Suprapubic skin (tissue), 4 donors: Measurements from ENCODE around the gene HIVEP3. TPM values are rescaled to one million over a fixed set of nuclear protein-coding genes. Genes with fewer than 3 reads are reported as not detected.

Source experiments
- DNase-seq, 2 donors: peaks; one replicate each; pipeline ENCODE4 v3.0.0-alpha.2; 2019; ENCODE audit warnings: low spot score in 2 of 2
- H3K27ac ChIP-seq: fragments of 200-600 bp; sonication (generic); one replicate; pipeline ENCODE4 v1.5.1; 2019
- H3K27me3 ChIP-seq: fragments of 200-600 bp; sonication (generic); one replicate; pipeline ENCODE4 v1.5.1; 2019
- H3K36me3 ChIP-seq: fragments of 200-600 bp; sonication (generic); one replicate; pipeline ENCODE4 v1.5.1; 2019
- H3K4me1 ChIP-seq: fragments of 200-600 bp; sonication (generic); one replicate; pipeline ENCODE4 v1.5.1; 2019
- H3K4me3 ChIP-seq: fragments of 200-600 bp; sonication (generic); one replicate; pipeline ENCODE4 v1.5.1; 2019; ENCODE audit warnings: mild to moderate bottlenecking
- H3K9me3 ChIP-seq: fragments of 200-600 bp; sonication (generic); one replicate; pipeline ENCODE4 v1.5.1; 2019
- EP300 ChIP-seq: sonication (generic); formaldehyde crosslinking; IDR thresholded peaks from one replicate; pipeline ENCODE4 v1.6.1; 2017; ENCODE audit warnings: antibody characterized with exemption
- POLR2A ChIP-seq, 2 donors: fragments of 450-650 bp; IDR thresholded peaks; one replicate each; pipeline ENCODE4 v1.6.1; 2017; ENCODE audit warnings: antibody characterized with exemption in 2 of 2, mild to moderate bottlenecking in 2 of 2, moderate library complexity in 2 of 2
- POLR2AphosphoS5 ChIP-seq, 3 donors: sonication (generic); formaldehyde crosslinking; IDR thresholded peaks; one replicate each; pipeline ENCODE4 v1.6.1; 2017; ENCODE audit warnings: antibody characterized with exemption in 3 of 3
- WGBS: methylation state at CpG from one replicate; pipeline ENCODE4 v1.1.5; 2018; 5-methylcytosine and 5-hydroxymethylcytosine counted together
- total RNA-seq, 4 donors: library from RNA; depleted of rRNA; stranded (reverse); fragments of >200 nt; gene quantifications; one replicate each; pipeline ENCODE4 v1.1.0, GENCODE V29; 2016
- TF ChIP-seq, protein P1 (sequence below), 2 donors: fragments of 200-600 bp in 1 of 2; fragments of 450-650 bp in 1 of 2; sonication (generic) in 1 of 2; IDR thresholded peaks; one replicate each; pipeline ENCODE4 v1.5.1; 2016 to 2019; ENCODE audit warnings: antibody characterized with exemption in 2 of 2, mild to moderate bottlenecking in 1 of 2, moderate library complexity in 1 of 2

Gene HIVEP3
- total RNA-seq, 4 donors from 2014 or later, result 11.3 to 23.9 (median 18.3) TPM

DNA sequence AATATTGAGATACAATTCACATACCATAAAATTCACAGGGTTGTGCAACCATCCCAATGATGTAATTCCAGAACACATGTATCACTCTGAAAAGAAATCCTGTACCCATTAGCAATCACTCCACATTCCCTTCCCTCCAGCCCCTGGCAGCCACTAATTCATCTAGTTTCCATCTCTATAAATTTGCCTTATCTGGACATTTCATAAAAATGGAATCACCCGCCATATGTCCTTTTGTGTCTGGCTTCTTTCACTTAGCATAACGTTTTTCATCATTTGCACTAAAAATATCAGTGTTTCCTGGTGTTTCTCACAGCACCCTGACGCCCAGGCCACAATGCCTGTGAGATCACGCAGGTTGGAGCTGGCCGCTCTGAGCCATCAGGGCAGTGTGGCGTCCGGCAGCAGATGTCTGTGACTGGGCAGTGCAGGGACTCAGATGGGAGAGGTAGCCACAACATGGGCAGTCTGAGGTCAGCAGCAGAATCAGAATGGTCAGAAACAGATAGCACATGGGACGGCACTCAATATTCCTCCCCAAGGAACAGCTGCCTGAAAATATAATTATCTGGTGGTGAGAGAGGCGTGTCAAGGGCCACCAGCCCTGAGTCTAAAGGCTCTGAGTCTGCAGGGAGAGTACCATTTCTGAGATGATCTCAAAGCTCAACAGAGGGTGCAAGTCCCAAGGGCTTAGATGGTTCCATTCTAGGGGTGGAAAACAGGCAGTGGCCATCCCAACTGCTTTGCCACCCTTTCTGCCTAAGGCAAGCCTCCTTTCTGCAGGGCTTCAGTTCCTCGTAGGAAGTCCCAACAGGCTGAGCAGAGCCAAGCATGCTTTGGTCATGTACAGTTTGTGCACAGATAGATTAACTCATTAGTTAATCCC, 304.8 kb downstream of the HIVEP3 start:
- H3K4me1 ChIP-seq, result peaks cover 36% of the 10 kb centered on the region
- H3K27ac ChIP-seq, result no peak overlapping the region
- H3K36me3 ChIP-seq, result no peaks in the 10 kb centered on the region
- WGBS, result 68% methylated on average over 10 of the region's 10 CpGs
- H3K4me3 ChIP-seq, result no peak overlapping the region
- TF ChIP-seq, protein P1, sequence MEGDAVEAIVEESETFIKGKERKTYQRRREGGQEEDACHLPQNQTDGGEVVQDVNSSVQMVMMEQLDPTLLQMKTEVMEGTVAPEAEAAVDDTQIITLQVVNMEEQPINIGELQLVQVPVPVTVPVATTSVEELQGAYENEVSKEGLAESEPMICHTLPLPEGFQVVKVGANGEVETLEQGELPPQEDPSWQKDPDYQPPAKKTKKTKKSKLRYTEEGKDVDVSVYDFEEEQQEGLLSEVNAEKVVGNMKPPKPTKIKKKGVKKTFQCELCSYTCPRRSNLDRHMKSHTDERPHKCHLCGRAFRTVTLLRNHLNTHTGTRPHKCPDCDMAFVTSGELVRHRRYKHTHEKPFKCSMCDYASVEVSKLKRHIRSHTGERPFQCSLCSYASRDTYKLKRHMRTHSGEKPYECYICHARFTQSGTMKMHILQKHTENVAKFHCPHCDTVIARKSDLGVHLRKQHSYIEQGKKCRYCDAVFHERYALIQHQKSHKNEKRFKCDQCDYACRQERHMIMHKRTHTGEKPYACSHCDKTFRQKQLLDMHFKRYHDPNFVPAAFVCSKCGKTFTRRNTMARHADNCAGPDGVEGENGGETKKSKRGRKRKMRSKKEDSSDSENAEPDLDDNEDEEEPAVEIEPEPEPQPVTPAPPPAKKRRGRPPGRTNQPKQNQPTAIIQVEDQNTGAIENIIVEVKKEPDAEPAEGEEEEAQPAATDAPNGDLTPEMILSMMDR (IDR thresholded peaks at IDR 0.05), result no peak
- TF ChIP-seq POLR2A (IDR thresholded peaks at IDR 0.05), result no peak
- no peak for TF ChIP-seq POLR2AphosphoS5 (IDR thresholded peaks at IDR 0.05)
- TF ChIP-seq EP300, result no peak
- H3K9me3 ChIP-seq, result no peaks in the 10 kb centered on the region
- DNase-seq, result no peak
- no peaks in the 10 kb centered on the region for H3K27me3 ChIP-seq

DNA sequence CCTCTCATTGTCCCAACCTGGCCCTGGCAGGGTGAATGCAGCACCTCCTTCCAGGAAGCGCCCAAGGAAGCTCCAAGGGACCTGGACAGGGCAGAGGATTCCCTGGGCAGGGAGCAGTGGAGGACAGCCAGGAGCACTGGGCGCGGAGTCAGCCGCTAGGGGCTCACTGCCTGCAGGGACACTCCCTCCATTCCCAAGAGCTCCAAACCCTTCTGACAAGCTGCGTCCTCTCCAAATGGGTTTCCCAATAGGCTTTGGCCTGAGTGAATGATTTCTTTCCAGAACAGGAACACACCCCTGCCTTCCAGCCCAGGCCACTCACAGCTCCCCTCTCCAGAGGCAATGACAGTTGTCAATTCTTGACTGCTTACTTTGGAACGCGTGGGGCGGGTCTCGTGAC, 305.8 kb downstream of the HIVEP3 start:
- H3K27ac ChIP-seq, result no peak overlapping the region
- no peak for TF ChIP-seq EP300
- TF ChIP-seq, protein P1 (IDR thresholded peaks at IDR 0.05), result peak in 1 of 2 donors; percentile 8
- no peak for TF ChIP-seq POLR2A (IDR thresholded peaks at IDR 0.05)
- no peak for TF ChIP-seq POLR2AphosphoS5 (IDR thresholded peaks at IDR 0.05)
- H3K4me3 ChIP-seq, result no peak overlapping the region
- 44% methylated on average over 8 of the region's 9 CpGs for WGBS
- DNase-seq, result no peak
- no peaks in the 10 kb centered on the region for H3K27me3 ChIP-seq
- no peaks in the 10 kb centered on the region for H3K36me3 ChIP-seq
- H3K9me3 ChIP-seq, result no peaks in the 10 kb centered on the region
- peaks cover 30% of the 10 kb centered on the region for H3K4me1 ChIP-seq

DNA sequence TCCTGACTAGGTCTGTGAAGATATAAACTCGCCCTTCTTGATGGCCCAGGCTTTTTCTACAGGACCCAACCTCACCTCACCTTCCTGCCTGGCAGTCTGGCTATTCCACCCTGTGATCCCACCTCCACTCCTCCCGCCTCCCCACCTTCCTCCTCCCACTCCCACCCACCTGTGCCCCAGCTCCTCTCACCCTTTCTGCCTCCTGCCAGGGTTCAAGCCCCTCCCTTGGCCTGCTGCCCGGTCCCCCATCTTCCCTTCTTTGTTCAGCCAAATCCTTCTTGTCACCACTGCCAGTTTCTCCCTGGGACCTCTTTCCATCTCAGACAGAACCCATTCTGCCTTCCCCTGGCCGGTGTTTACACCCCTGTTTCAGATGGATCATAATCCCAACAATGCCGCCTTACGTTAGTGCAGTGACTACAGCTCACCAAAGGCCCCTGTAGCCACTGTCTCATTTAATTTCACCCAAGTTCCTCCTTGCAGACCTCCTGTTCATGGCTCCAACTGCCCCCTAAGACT, 306.7 kb downstream of the HIVEP3 start:
- Histone ChIP-seq H3K36me3 (no peaks in the 10 kb centered on the region), H3K4me3 (no peak overlapping the region), H3K4me1 (peaks cover 27% of the 10 kb centered on the region), H3K27ac (no peak overlapping the region), H3K27me3 (no peaks in the 10 kb centered on the region), H3K9me3 (no peaks in the 10 kb centered on the region)
- TF ChIP-seq POLR2AphosphoS5 (IDR thresholded peaks at IDR 0.05), result no peak
- TF ChIP-seq, protein P1 (IDR thresholded peaks at IDR 0.05), result no peak
- TF ChIP-seq POLR2A (IDR thresholded peaks at IDR 0.05), result no peak
- WGBS, result 88% methylated on average over 6 of the region's 6 CpGs
- no peak for DNase-seq

DNA sequence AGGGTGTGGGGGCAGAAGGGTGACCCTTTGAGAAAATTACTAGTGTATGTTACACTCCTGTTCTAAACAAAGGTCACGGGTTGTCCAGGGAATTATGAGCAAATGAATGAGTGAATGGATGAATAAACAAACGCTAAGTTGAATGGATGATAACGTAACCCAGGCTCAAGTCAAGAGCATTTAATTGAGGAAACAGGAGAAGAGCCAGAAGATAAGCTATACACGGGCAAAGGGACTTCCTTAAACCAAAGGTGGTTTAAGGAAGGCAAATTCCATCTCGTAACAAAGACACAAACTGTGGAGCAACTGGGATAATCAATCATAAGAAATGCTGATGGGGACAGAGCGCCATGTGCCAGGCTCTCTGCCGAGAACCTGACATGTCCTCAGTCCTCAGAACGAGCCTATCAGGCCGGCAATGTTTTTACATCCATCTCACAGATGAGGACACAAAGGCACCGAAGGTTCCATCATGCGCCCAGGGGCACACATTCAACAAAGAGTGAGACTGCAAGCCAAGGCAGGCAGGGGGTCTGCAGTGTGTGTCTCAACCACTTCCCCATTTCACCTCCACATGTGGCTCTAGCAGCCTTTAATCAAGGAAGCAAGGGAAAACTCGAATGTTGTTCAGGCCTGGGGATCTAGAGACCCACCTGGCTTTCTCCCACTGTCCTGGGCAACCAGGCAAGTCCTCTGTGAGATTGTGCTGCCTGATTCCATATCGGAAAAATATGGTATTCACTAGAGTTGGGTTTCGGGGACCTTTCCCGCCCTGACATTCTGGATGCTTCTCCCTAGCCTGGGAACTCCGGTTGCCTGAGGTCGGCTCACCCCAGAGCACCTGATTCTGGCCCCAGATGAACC, 307.4 kb downstream of the HIVEP3 start:
- Histone ChIP-seq H3K27me3 (no peaks in the 10 kb centered on the region), H3K9me3 (no peaks in the 10 kb centered on the region), H3K27ac (no peak overlapping the region), H3K4me1 (peaks cover 27% of the 10 kb centered on the region), H3K4me3 (no peak overlapping the region), H3K36me3 (no peaks in the 10 kb centered on the region)
- WGBS, result 88% methylated on average over 17 of the region's 17 CpGs
- DNase-seq, result no peak
- TF ChIP-seq, protein P1 (IDR thresholded peaks at IDR 0.05), result no peak
- TF ChIP-seq POLR2A (IDR thresholded peaks at IDR 0.05) (no peak), POLR2AphosphoS5 (IDR thresholded peaks at IDR 0.05) (no peak), EP300 (no peak)
